Neural crest cell (in vitro differentiated cells): ENCODE measurements around the gene OLFML2A. TPM values are rescaled to one million over a fixed set of nuclear protein-coding genes. Genes with fewer than 3 reads are reported as not detected.
"Not testable (repeated sequence)": the region's sequence is repeated elsewhere in the genome, so short reads cannot be mapped to it uniquely, and the experiment has no call there.

ENCODE experiments used
- DNase-seq: peaks from one replicate; pipeline ENCODE4 v3.0.0; 2021; ENCODE audit warnings: low read depth, mixed read lengths, low spot score
- H3K27ac Mint-ChIP-seq: one replicate; pipeline ENCODE4 v1.8.0; 2021; ENCODE audit warnings: mild to moderate bottlenecking, mixed read lengths; ENCODE audit not compliant: unreplicated experiment
- H3K27me3 Mint-ChIP-seq: 2 replicates; pipeline ENCODE4 v1.8.0; 2021; ENCODE audit warnings: low read depth, mild to moderate bottlenecking, mixed read lengths
- H3K36me3 Mint-ChIP-seq: 2 replicates; pipeline ENCODE4 v1.8.0; 2021; ENCODE audit warnings: low read depth, mild to moderate bottlenecking, mixed read lengths
- H3K4me1 Mint-ChIP-seq: 2 replicates; pipeline ENCODE4 v1.8.0; 2021; ENCODE audit warnings: mixed read lengths
- H3K4me3 Mint-ChIP-seq: one replicate; pipeline ENCODE4 v1.8.0; 2021; ENCODE audit warnings: mild to moderate bottlenecking, mixed read lengths
- H3K9me3 Mint-ChIP-seq: 2 replicates; pipeline ENCODE4 v1.8.0; 2021; ENCODE audit warnings: mixed read lengths
- CTCF ChIP-seq: fragments of 200-600 bp; sonication (generic); conservative IDR thresholded peaks from 2 replicates; pipeline ENCODE4 v1.5.0; 2021; ENCODE audit warnings: antibody characterized with exemption, mild to moderate bottlenecking
- total RNA-seq: library from RNA; stranded (reverse); gene quantifications from 2 replicates; pipeline ENCODE4 v1.2.1, GENCODE V29; 2021

OLFML2A gene
- total RNA-seq, 1 donor from 2014 or later, result 0.14 TPM

- H3K36me3 Mint-ChIP-seq, result no peaks in the 10 kb centered on the region
- no peak for TF ChIP-seq CTCF
- peaks cover 5% of the 10 kb centered on the region for H3K27me3 Mint-ChIP-seq
- DNase-seq, result no peak
- H3K9me3 Mint-ChIP-seq, result no peaks in the 10 kb centered on the region
- no peak overlapping the region for H3K4me3 Mint-ChIP-seq
- H3K4me1 Mint-ChIP-seq, result peaks cover 3% of the 10 kb centered on the region
- H3K27ac Mint-ChIP-seq, result no peak overlapping the region
These were observed 52.4 kb downstream of the OLFML2A start for GRCh38 chr9:124829334-124829669.

- TF ChIP-seq CTCF, result no peak
- Mint-ChIP-seq H3K27me3 (peaks cover 5% of the 10 kb centered on the region), H3K9me3 (no peaks in the 10 kb centered on the region), H3K4me1 (peaks cover 3% of the 10 kb centered on the region), H3K4me3 (no peak overlapping the region), H3K27ac (no peak overlapping the region), H3K36me3 (no peaks in the 10 kb centered on the region)
- no peak for DNase-seq
These were observed 53.7 kb downstream of the OLFML2A start for GRCh38 chr9:124830593-124830992.

- no peak for DNase-seq
- no peaks in the 10 kb centered on the region for H3K9me3 Mint-ChIP-seq
- H3K27me3 Mint-ChIP-seq, result peaks cover 5% of the 10 kb centered on the region
- peaks cover 3% of the 10 kb centered on the region for H3K4me1 Mint-ChIP-seq
- H3K36me3 Mint-ChIP-seq, result no peaks in the 10 kb centered on the region
- H3K4me3 Mint-ChIP-seq, result no peak overlapping the region
- no peak for TF ChIP-seq CTCF
- H3K27ac Mint-ChIP-seq, result no peak overlapping the region
These were observed 54.9 kb downstream of the OLFML2A start for GRCh38 chr9:124831642-124832364.

GRCh38 chr9:124834591-124834990 lies 57.7 kb downstream of the OLFML2A start:
- no peak for TF ChIP-seq CTCF
- peaks cover 3% of the 10 kb centered on the region for H3K4me1 Mint-ChIP-seq
- H3K36me3 Mint-ChIP-seq, result peaks cover 2% of the 10 kb centered on the region
- H3K27ac Mint-ChIP-seq, result no peak overlapping the region
- no peak overlapping the region for H3K4me3 Mint-ChIP-seq
- DNase-seq, result no peak
- H3K27me3 Mint-ChIP-seq, result no peaks in the 10 kb centered on the region
- H3K9me3 Mint-ChIP-seq, result no peaks in the 10 kb centered on the region

- Mint-ChIP-seq H3K27ac (no peak overlapping the region), H3K4me1 (peaks cover 3% of the 10 kb centered on the region), H3K36me3 (peaks cover 2% of the 10 kb centered on the region), H3K4me3 (no peak overlapping the region), H3K9me3 (no peaks in the 10 kb centered on the region), H3K27me3 (no peaks in the 10 kb centered on the region)
- TF ChIP-seq CTCF, result no peak
- DNase-seq, result no peak
These were observed 58.2 kb downstream of the OLFML2A start for GRCh38 chr9:124835026-124835557.

GRCh38 chr9:124838132-124838531 lies 61.2 kb downstream of the OLFML2A start:
- H3K4me3 Mint-ChIP-seq, H3K36me3 Mint-ChIP-seq, H3K9me3 Mint-ChIP-seq: not testable (repeated sequence)

GRCh38 chr9:124838567-124839275 lies 61.8 kb downstream of the OLFML2A start:
- not testable (repeated sequence) for H3K36me3 Mint-ChIP-seq, H3K4me1 Mint-ChIP-seq, H3K9me3 Mint-ChIP-seq, H3K27me3 Mint-ChIP-seq, H3K27ac Mint-ChIP-seq, H3K4me3 Mint-ChIP-seq, DNase-seq

More at GRCh38 chr9:124838132-124838531, 61.2 kb downstream of the OLFML2A start:
- not testable (repeated sequence) for H3K27ac Mint-ChIP-seq, DNase-seq, H3K27me3 Mint-ChIP-seq, H3K4me1 Mint-ChIP-seq
